WTC11 (cell line): Measurements from ENCODE around the gene RBP2.

Experiments
- CREB1 ChIP-seq: sonication (generic); formaldehyde crosslinking; IDR thresholded peaks from 2 replicates; pipeline ENCODE4 v1.8.0; 2023; ENCODE audit warnings: mild to moderate bottlenecking, missing genetic modification reagents
- CTCF ChIP-seq: fragments of 200-600 bp; IDR thresholded peaks from 2 replicates; pipeline ENCODE4 v1.8.0; 2022; ENCODE audit warnings: antibody characterized with exemption
- ESRRA ChIP-seq: sonication (generic); formaldehyde crosslinking; IDR thresholded peaks from 2 replicates; pipeline ENCODE4 v1.8.1; 2022; ENCODE audit warnings: mild to moderate bottlenecking, missing genetic modification reagents, borderline replicate concordance
- FOXJ3 ChIP-seq: sonication (generic); formaldehyde crosslinking; IDR thresholded peaks from 2 replicates; pipeline ENCODE4 v1.9.0; 2021; ENCODE audit warnings: missing genetic modification reagents, mild to moderate bottlenecking, borderline replicate concordance
- NFYB ChIP-seq: sonication (generic); formaldehyde crosslinking; conservative IDR thresholded peaks from 2 replicates; pipeline ENCODE4 v1.8.0; 2022; ENCODE audit warnings: low read depth, missing genetic modification reagents
- ZBTB43 ChIP-seq: sonication (generic); formaldehyde crosslinking; IDR thresholded peaks from 2 replicates; pipeline ENCODE4 v1.8.1; 2023; ENCODE audit warnings: mild to moderate bottlenecking, missing genetic modification reagents

GRCh38 chr3:139468399-139468798 lies 7.9 kb downstream of the RBP2 start:
- no peak for TF ChIP-seq CTCF
- TF ChIP-seq NFYB (CRISPR knock-in tag) = no peak
- TF ChIP-seq ESRRA = no peak
- no peak for TF ChIP-seq FOXJ3
- no peak for TF ChIP-seq CREB1 (CRISPR knock-in tag)
- TF ChIP-seq ZBTB43 (CRISPR knock-in tag) = no peak
